Transverse colon (tissue), 4 donors: ENCODE measurements around the gene ZNRF3.

ENCODE experiments used
- CTCF ChIP-seq, 5 experiments: fragments of 200-600 bp in 3 of 5; fragments of 450-650 bp in 2 of 5; sonication (generic) in 3 of 5; IDR thresholded peaks; 1 replicate in 2 of 5; 2 replicates in 3 of 5; pipeline ENCODE4 v1.5.1; 2016 to 2017; ENCODE audit warnings: antibody characterized with exemption in 5 of 5, inconsistent platforms in 3 of 5, mild to moderate bottlenecking in 2 of 5, moderate library complexity in 1 of 5
- POLR2AphosphoS5 ChIP-seq, 3 donors: sonication (generic); formaldehyde crosslinking; IDR thresholded peaks; one replicate each; pipeline ENCODE4 v1.6.1; 2016; ENCODE audit warnings: antibody characterized with exemption in 3 of 3

DNA sequence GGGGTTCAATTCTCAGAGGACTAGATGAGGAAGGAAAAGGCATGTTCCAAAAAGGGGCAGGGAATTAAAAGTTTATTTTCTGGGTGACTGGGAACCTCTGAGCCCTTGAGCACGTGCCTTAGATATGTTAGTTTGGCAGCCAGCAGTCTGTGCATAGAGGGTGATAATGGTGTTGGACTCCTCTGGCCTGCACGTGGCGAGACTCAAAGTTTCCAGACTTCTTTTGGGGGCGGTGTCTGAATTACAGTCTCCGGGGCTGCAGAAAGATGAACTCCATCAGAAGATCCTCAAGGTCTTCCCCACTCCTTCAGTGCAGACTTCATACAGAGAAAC lies 861 bp upstream of the ZNRF3 start:
- TF ChIP-seq CTCF (IDR thresholded peaks at IDR 0.05) (no peak), POLR2AphosphoS5 (IDR thresholded peaks at IDR 0.05) (no peak)
